NB4 (cell line): ENCODE measurements around the gene LMAN2.
A peak's percentile ranks its signal among the peaks of the same experiment; 100 is the strongest.

ENCODE experiments used
- DNase-seq: peaks from one replicate; pipeline ENCODE4 v3.0.0; 2010; ENCODE audit warnings: low read depth
- H3K4me3 ChIP-seq: one replicate; pipeline ENCODE4 v1.5.1; 2011; ENCODE audit warnings: mild to moderate bottlenecking, low read depth, low read length, moderate library complexity
- CTCF ChIP-seq: IDR thresholded peaks from one replicate; pipeline ENCODE4 v1.5.1; 2012; ENCODE audit warnings: low read depth, low read length
- MAX ChIP-seq: IDR thresholded peaks from 2 replicates; pipeline ENCODE4 v1.6.1; 2011; ENCODE audit warnings: low read depth, low read length
- MYC ChIP-seq: IDR thresholded peaks from 2 replicates; pipeline ENCODE4 v1.6.1; 2011; ENCODE audit warnings: low read depth, low read length
- POLR2A ChIP-seq: IDR thresholded peaks from 2 replicates; pipeline ENCODE4 v1.6.1; 2011; ENCODE audit warnings: mild to moderate bottlenecking; ENCODE audit not compliant: insufficient read length; ENCODE audit errors: extremely low read depth

Gene LMAN2

GRCh38 chr5:177370488-177371119, 19.1 kb upstream of the LMAN2 start:
- TF ChIP-seq CTCF, result peak; percentile 13
- no peak for TF ChIP-seq MAX
- no peak for TF ChIP-seq MYC
- no peak for TF ChIP-seq POLR2A
- H3K4me3 ChIP-seq, result no peak overlapping the region
- DNase-seq, result peak; percentile 59

GRCh38 chr5:177369645-177370440, 18.4 kb upstream of the LMAN2 start:
- no peak for DNase-seq
- TF ChIP-seq CTCF (no peak), MAX (no peak), POLR2A (no peak), MYC (no peak)
- H3K4me3 ChIP-seq, result no peak overlapping the region

GRCh38 chr5:177368869-177369644, 17.6 kb upstream of the LMAN2 start:
- no peak overlapping the region for H3K4me3 ChIP-seq
- no peak for TF ChIP-seq MYC
- no peak for TF ChIP-seq MAX
- TF ChIP-seq CTCF, result peak; percentile 72
- TF ChIP-seq POLR2A, result no peak
- DNase-seq, result peak; percentile 34

GRCh38 chr5:177367981-177368868, 16.8 kb upstream of the LMAN2 start:
- DNase-seq, result no peak
- no peak for TF ChIP-seq MAX
- no peak overlapping the region for H3K4me3 ChIP-seq

- no peak overlapping the region for H3K4me3 ChIP-seq
- DNase-seq, result no peak
- no peak for TF ChIP-seq MYC
- TF ChIP-seq POLR2A, result no peak
- no peak for TF ChIP-seq CTCF
- no peak for TF ChIP-seq MAX
These were observed 15.9 kb upstream of the LMAN2 start for GRCh38 chr5:177367323-177367848.
